AG09309 (cell line): ENCODE measurements around the gene EXOC4.

ENCODE experiments used
- DNase-seq: peaks from one replicate; pipeline ENCODE4 v3.0.0-alpha.2; 2010; ENCODE audit warnings: low read depth
- H3K4me3 ChIP-seq: 2 replicates; pipeline ENCODE4 v1.5.1; 2011; ENCODE audit warnings: mild to moderate bottlenecking, low read depth, low read length, moderate library complexity; ENCODE audit not compliant: control insufficient read depth
- TF ChIP-seq, protein P1 (sequence below): IDR thresholded peaks from 2 replicates; pipeline ENCODE4 v1.5.1; 2011; ENCODE audit warnings: mild to moderate bottlenecking, low read depth, low read length, inconsistent platforms; ENCODE audit not compliant: insufficient read depth, control insufficient read depth; ENCODE audit errors: missing control alignments

The EXOC4 gene

GRCh38 chr7:133288970-133289369 lies 36.1 kb downstream of the EXOC4 start:
- no peak for DNase-seq
- TF ChIP-seq, protein P1, sequence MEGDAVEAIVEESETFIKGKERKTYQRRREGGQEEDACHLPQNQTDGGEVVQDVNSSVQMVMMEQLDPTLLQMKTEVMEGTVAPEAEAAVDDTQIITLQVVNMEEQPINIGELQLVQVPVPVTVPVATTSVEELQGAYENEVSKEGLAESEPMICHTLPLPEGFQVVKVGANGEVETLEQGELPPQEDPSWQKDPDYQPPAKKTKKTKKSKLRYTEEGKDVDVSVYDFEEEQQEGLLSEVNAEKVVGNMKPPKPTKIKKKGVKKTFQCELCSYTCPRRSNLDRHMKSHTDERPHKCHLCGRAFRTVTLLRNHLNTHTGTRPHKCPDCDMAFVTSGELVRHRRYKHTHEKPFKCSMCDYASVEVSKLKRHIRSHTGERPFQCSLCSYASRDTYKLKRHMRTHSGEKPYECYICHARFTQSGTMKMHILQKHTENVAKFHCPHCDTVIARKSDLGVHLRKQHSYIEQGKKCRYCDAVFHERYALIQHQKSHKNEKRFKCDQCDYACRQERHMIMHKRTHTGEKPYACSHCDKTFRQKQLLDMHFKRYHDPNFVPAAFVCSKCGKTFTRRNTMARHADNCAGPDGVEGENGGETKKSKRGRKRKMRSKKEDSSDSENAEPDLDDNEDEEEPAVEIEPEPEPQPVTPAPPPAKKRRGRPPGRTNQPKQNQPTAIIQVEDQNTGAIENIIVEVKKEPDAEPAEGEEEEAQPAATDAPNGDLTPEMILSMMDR, result no peak

GRCh38 chr7:133290041-133290440 lies 37.2 kb downstream of the EXOC4 start:
- no peak for DNase-seq
- TF ChIP-seq, protein P1, result no peak
- H3K4me3 ChIP-seq, result no peak overlapping the region

More at GRCh38 chr7:133288970-133289369, 36.1 kb downstream of the EXOC4 start:
- no peak overlapping the region for H3K4me3 ChIP-seq

GRCh38 chr7:133290676-133291333 lies 37.9 kb downstream of the EXOC4 start:
- no peak for DNase-seq
- no peak overlapping the region for H3K4me3 ChIP-seq
- TF ChIP-seq, protein P1, result no peak

- H3K4me3 ChIP-seq, result no peak overlapping the region
- DNase-seq, result no peak
- TF ChIP-seq, protein P1, result no peak
Measured at GRCh38 chr7:133292631-133293030, 39.8 kb downstream of the EXOC4 start.

DNA sequence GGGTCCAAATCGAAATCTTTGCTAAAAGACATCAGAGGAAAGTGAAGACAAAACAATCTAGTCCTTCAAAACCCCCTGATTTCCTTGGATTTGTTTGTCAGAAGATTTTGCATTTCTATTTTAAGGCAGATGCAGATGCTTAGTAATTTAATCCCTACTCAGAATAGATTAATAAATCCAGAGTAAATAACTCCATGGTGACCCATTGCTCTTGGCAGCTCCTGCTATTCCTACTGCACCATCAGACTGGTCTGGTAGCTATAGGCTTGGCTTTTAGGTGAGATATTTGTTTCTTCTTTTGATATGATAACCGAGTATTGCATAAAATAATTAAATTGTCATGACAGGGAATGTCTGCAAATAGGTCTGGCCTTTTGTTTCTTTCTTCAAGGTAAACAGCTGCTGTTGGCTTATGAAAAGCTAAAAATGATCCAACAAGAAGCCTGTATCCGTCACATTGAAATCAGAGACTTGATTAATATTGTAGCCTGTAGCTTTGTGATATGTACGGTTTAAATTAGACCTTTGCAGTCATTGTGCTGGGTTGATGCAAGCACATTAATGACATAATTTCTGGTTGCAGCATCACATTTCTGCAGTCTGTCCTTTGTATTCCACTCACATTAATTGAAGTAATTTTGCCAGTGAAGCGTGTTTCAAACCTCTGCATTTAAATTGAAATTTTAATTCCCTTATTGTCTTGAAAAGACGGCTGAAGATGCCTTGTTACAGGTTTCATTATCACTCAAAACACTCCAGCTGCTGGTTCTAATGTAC lies 40.7 kb downstream of the EXOC4 start:
- TF ChIP-seq, protein P1, result no peak
- DNase-seq, result no peak
- no peak overlapping the region for H3K4me3 ChIP-seq

- H3K4me3 ChIP-seq, result no peak overlapping the region
- TF ChIP-seq, protein P1, result no peak
- no peak for DNase-seq
Measured at GRCh38 chr7:133294234-133294633, 41.4 kb downstream of the EXOC4 start.
